Measurements from ENCODE around the gene ZNF79. TPM values are rescaled to one million over a fixed set of nuclear protein-coding genes. Genes with fewer than 3 reads are reported as not detected.

Gene ZNF79
- total and polyA plus RNA-seq, 2 donors from 2014 or later: 2.1 to 9.1 TPM

- DNase-seq: no peak
- FAIRE-seq: no peak
- Histone ChIP-seq H3K4me1 (ENCODE audit: control insufficient read depth in 2 of 3, insufficient read depth in 2 of 3, low read depth in 1 of 3, low read length in 3 of 3) (peaks cover 0 to 7% (median 0%) of the 10 kb centered on the region in 3 donors), H3K4me3 (ENCODE audit: low read length in 3 of 3) (no peak overlapping the region), H3K36me3 (ENCODE audit: control insufficient read depth in 2 of 3, insufficient read depth in 3 of 3, low read length in 3 of 3) (peaks cover 0 to 14% (median 13%) of the 10 kb centered on the region in 3 donors), H3K9ac (ENCODE audit: low read length in 3 of 3) (no peak overlapping the region), H3K27ac (ENCODE audit: low read depth in 2 of 2, low read length in 2 of 2) (no peak overlapping the region), H3K9me3 (ENCODE audit: control insufficient read depth in 2 of 3, insufficient read depth in 1 of 3, low read length in 3 of 3) (no peaks in the 10 kb centered on the region), H3K27me3 (ENCODE audit: control insufficient read depth, insufficient read depth, low read length) (no peaks in the 10 kb centered on the region)
- intact Hi-C loops (cut with DNase I): no loop called here
- TF ChIP-seq CTCF (IDR thresholded peaks at IDR 0.05; ENCODE audit: borderline replicate concordance, extremely low read depth, insufficient read depth): no peak
Observed at GRCh38 chr9:127492616-127493015, 68.4 kb downstream of the ZNF79 start.

GRCh38 chr9:127493592-127494303, 69.6 kb downstream of the ZNF79 start:
- DNase-seq: no peak
- H3K4me3 ChIP-seq (ENCODE audit: low read length in 3 of 3): no peak overlapping the region
- peaks cover 0 to 7% (median 0%) of the 10 kb centered on the region in 3 donors for H3K4me1 ChIP-seq (ENCODE audit: control insufficient read depth in 2 of 3, insufficient read depth in 2 of 3, low read depth in 1 of 3, low read length in 3 of 3)
- H3K27me3 ChIP-seq (ENCODE audit: control insufficient read depth, insufficient read depth, low read length): no peaks in the 10 kb centered on the region
- no peak for FAIRE-seq
- no peak for TF ChIP-seq CTCF (IDR thresholded peaks at IDR 0.05; ENCODE audit: borderline replicate concordance, extremely low read depth, insufficient read depth)
- H3K36me3 ChIP-seq (ENCODE audit: control insufficient read depth in 2 of 3, insufficient read depth in 3 of 3, low read length in 3 of 3): peaks cover 0 to 14% (median 13%) of the 10 kb centered on the region in 3 donors
- no peak overlapping the region for H3K9ac ChIP-seq (ENCODE audit: low read length in 3 of 3)
- intact Hi-C loops (cut with DNase I): no loop called here
- H3K27ac ChIP-seq (ENCODE audit: low read depth in 2 of 2, low read length in 2 of 2): no peak overlapping the region
- no peaks in the 10 kb centered on the region for H3K9me3 ChIP-seq (ENCODE audit: control insufficient read depth in 2 of 3, insufficient read depth in 1 of 3, low read length in 3 of 3)

GRCh38 chr9:127494304-127494702, 70.1 kb downstream of the ZNF79 start:
- H3K36me3 ChIP-seq (ENCODE audit: control insufficient read depth in 2 of 3, insufficient read depth in 3 of 3, low read length in 3 of 3): peaks cover 0 to 14% (median 13%) of the 10 kb centered on the region in 3 donors
- no peak overlapping the region for H3K9ac ChIP-seq (ENCODE audit: low read length in 3 of 3)
- DNase-seq (no peak), FAIRE-seq (no peak)
- H3K4me1 ChIP-seq (ENCODE audit: control insufficient read depth in 2 of 3, insufficient read depth in 2 of 3, low read depth in 1 of 3, low read length in 3 of 3): peaks cover 0 to 7% (median 0%) of the 10 kb centered on the region in 3 donors
- TF ChIP-seq CTCF (IDR thresholded peaks at IDR 0.05; ENCODE audit: borderline replicate concordance, extremely low read depth, insufficient read depth): no peak
- no peak overlapping the region for H3K27ac ChIP-seq (ENCODE audit: low read depth in 2 of 2, low read length in 2 of 2)
- H3K27me3 ChIP-seq (ENCODE audit: control insufficient read depth, insufficient read depth, low read length): no peaks in the 10 kb centered on the region
- no peak overlapping the region for H3K4me3 ChIP-seq (ENCODE audit: low read length in 3 of 3)
- intact Hi-C loops (cut with DNase I): no loop called here
- no peaks in the 10 kb centered on the region for H3K9me3 ChIP-seq (ENCODE audit: control insufficient read depth in 2 of 3, insufficient read depth in 1 of 3, low read length in 3 of 3)

Other genes starting within 250 kb of the ZNF79 start
- gene GARNL3, start 159.6 kb upstream of the ZNF79 start, total RNA-seq: 10.2 TPM
- gene GARNL3, start 159.6 kb upstream of the ZNF79 start, polyA plus RNA-seq (ENCODE audit: insufficient read depth, low read depth, low replicate concordance): 2.6 TPM
- gene SLC2A8, start 27.2 kb upstream of the ZNF79 start, total RNA-seq: 15.3 TPM
- gene SLC2A8, start 27.2 kb upstream of the ZNF79 start, polyA plus RNA-seq (ENCODE audit: insufficient read depth, low read depth, low replicate concordance): 22.0 TPM
- gene RPL12, start 27.0 kb downstream of the ZNF79 start, total RNA-seq: 985 TPM
- gene RPL12, start 27.0 kb downstream of the ZNF79 start, polyA plus RNA-seq (ENCODE audit: insufficient read depth, low read depth, low replicate concordance): 1,980 TPM
- gene LRSAM1, start 27.1 kb downstream of the ZNF79 start, total RNA-seq: 24.6 TPM
- gene LRSAM1, start 27.1 kb downstream of the ZNF79 start, polyA plus RNA-seq (ENCODE audit: insufficient read depth, low read depth, low replicate concordance): 15.8 TPM
- gene STXBP1, start 187.9 kb downstream of the ZNF79 start, total RNA-seq: 32.8 TPM
- gene STXBP1, start 187.9 kb downstream of the ZNF79 start, polyA plus RNA-seq (ENCODE audit: insufficient read depth, low read depth, low replicate concordance): 14.3 TPM